ENCODE data around the gene NHP2. TPM values are rescaled to one million over a fixed set of nuclear protein-coding genes. Genes with fewer than 3 reads are reported as not detected.

NHP2 gene
- total RNA-seq, 4 donors from 2014 or later: 139 to 290 (median 159) TPM

DNA sequence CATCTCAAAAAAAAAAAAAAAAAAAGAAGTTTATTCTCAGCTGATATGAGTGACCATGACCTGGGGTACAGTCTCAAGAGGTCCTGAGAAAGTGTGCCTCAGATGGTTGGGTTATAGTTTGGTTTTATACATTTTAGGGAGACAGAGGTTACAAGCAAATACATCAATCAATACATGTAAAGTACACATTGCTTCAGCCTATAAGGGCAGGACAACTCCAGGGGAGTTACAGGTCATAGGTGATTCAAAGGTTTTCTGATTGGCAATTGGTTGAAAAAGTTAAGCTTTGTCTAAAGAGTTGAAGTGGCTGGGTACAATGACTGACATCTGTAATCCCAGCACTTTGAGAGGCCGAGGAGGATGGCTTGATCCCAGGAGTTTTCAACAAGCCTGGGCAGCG is 35.7 kb upstream of the NHP2 start:
- H3K27me3 ChIP-seq: peaks cover 0 to 10% of the 10 kb centered on the region in 2 donors
- no peak for TF ChIP-seq EP300 (IDR thresholded peaks at IDR 0.05)
- no peak for TF ChIP-seq POLR2A (IDR thresholded peaks at IDR 0.05)
- TF ChIP-seq, protein P1, sequence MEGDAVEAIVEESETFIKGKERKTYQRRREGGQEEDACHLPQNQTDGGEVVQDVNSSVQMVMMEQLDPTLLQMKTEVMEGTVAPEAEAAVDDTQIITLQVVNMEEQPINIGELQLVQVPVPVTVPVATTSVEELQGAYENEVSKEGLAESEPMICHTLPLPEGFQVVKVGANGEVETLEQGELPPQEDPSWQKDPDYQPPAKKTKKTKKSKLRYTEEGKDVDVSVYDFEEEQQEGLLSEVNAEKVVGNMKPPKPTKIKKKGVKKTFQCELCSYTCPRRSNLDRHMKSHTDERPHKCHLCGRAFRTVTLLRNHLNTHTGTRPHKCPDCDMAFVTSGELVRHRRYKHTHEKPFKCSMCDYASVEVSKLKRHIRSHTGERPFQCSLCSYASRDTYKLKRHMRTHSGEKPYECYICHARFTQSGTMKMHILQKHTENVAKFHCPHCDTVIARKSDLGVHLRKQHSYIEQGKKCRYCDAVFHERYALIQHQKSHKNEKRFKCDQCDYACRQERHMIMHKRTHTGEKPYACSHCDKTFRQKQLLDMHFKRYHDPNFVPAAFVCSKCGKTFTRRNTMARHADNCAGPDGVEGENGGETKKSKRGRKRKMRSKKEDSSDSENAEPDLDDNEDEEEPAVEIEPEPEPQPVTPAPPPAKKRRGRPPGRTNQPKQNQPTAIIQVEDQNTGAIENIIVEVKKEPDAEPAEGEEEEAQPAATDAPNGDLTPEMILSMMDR (IDR thresholded peaks at IDR 0.05): no peak
- 43 to 44% methylated on average over 2 of the region's 2 CpGs for WGBS, 2 donors
- no peaks in the 10 kb centered on the region for H3K36me3 ChIP-seq
- no peaks in the 10 kb centered on the region for H3K4me1 ChIP-seq
- no peaks in the 10 kb centered on the region for H3K9me3 ChIP-seq
- no peak overlapping the region for H3K4me3 ChIP-seq
- DNase-seq (ENCODE audit: low spot score in 2 of 2): no peak
- H3K27ac ChIP-seq: no peak overlapping the region

DNA sequence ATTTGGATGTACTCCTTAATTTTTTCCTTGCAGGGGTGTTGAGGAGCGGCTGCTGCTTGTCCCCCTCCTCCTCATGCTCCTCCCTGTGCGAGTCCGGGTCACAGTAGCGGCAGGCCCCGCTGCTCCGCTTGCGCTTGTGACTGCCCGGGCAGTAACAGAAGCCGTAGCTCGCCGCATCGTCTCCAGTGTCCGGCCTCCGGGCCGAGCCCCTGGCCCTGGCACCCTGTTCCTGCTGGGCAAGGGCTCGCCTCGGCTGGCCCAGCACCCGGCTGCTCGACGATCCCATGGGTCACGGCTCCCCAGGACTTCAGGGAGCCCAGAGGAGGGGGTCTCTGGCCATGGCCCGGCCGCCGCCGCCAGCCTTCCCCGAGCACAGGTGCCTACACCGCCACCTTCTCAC is 33.3 kb upstream of the NHP2 start, which contains the start of gene GMCL2:
Gene GMCL2, minus strand, starts transcription at position 358 of the 400 bp plus-strand sequence. Its CDS starts 72 bp downstream, at position 286.
- no peaks in the 10 kb centered on the region for H3K36me3 ChIP-seq
- no peaks in the 10 kb centered on the region for H3K27me3 ChIP-seq
- no peak within 1 kb of the TSS for H3K4me3 ChIP-seq
- WGBS, 2 donors: 88 to 92% methylated on average over 27 of the region's 27 CpGs
- H3K4me1 ChIP-seq: no peaks in the 10 kb centered on the region
- TF ChIP-seq EP300 (IDR thresholded peaks at IDR 0.05): no peak
- no peak for TF ChIP-seq POLR2A (IDR thresholded peaks at IDR 0.05)
- TF ChIP-seq, protein P1 (IDR thresholded peaks at IDR 0.05): no peak
- no peaks in the 10 kb centered on the region for H3K9me3 ChIP-seq
- no peak within 1 kb of the TSS for H3K27ac ChIP-seq
- DNase-seq (ENCODE audit: low spot score in 2 of 2): no peak

DNA sequence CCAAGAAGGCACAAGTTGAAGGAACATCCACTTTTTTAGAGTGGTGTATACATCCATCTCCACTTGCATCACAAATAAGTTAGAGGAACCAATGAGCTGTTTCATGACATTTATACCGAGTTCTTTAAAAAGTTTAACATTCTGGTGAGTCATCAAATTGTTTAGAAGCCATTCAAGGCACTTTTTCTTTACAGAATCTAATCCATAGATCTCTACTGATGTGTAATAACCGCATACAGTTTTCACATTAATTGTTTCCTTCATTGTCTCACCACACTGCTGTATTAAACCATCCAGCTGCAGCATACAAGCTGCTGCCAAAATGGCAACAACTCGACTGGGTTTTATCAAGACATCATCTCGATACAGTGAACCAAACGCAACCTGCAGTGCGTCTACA is 32.7 kb upstream of the NHP2 start:
- no peak overlapping the region for H3K27ac ChIP-seq
- WGBS, 2 donors: 59 to 62% methylated on average over 6 of the region's 6 CpGs
- no peaks in the 10 kb centered on the region for H3K27me3 ChIP-seq
- no peak for TF ChIP-seq EP300 (IDR thresholded peaks at IDR 0.05)
- DNase-seq (ENCODE audit: low spot score in 2 of 2): no peak
- H3K4me3 ChIP-seq: no peak overlapping the region
- H3K4me1 ChIP-seq: no peaks in the 10 kb centered on the region
- no peaks in the 10 kb centered on the region for H3K36me3 ChIP-seq
- H3K9me3 ChIP-seq: no peaks in the 10 kb centered on the region

DNA sequence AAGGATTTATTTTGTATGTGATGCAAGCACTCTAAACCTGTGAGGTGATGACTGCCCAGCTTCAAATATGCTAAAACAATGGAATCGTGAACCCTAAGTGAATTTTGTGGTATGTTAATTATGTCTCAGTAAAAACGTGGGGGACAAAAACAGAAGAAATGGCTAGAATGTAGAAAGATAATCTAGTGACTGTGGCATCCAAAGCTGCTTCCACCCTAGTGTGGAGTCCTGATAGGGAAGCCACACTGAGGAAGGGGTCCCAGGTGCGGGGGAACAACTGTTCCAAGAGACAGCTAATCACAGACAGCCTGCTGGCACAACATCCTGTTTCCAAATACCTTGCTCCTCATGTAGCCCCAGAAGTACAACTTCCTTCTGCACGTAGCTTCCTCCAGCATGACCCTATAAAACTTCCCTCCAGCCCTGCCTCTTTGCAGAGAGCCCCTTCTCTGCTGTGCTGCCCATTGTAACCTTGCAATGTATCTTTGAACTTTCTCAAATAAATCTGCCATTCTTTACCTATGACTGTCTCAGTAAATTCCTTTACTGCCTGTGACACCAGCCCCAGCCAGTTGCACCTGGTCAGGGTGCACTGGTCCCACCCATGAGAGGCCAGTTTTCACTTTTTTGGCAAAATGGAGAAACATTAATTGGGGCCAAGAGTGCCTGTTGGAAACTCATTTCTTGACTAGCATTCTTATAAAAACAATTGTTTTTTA is 28.6 kb upstream of the NHP2 start:
- 35 to 38% methylated on average over 4 of the region's 4 CpGs for WGBS, 2 donors
- TF ChIP-seq, protein P1 (IDR thresholded peaks at IDR 0.05): no peak
- TF ChIP-seq POLR2A (IDR thresholded peaks at IDR 0.05): no peak
- no peak for TF ChIP-seq EP300 (IDR thresholded peaks at IDR 0.05)
- no peak for DNase-seq (ENCODE audit: low spot score in 2 of 2)
- H3K27me3 ChIP-seq: peaks cover 0 to 9% of the 10 kb centered on the region in 2 donors
- H3K27ac ChIP-seq: no peak overlapping the region
- no peak overlapping the region for H3K4me3 ChIP-seq
- peaks cover 0 to 4% (median 0%) of the 10 kb centered on the region in 4 donors for H3K9me3 ChIP-seq
- H3K36me3 ChIP-seq: no peaks in the 10 kb centered on the region
- no peaks in the 10 kb centered on the region for H3K4me1 ChIP-seq

DNA sequence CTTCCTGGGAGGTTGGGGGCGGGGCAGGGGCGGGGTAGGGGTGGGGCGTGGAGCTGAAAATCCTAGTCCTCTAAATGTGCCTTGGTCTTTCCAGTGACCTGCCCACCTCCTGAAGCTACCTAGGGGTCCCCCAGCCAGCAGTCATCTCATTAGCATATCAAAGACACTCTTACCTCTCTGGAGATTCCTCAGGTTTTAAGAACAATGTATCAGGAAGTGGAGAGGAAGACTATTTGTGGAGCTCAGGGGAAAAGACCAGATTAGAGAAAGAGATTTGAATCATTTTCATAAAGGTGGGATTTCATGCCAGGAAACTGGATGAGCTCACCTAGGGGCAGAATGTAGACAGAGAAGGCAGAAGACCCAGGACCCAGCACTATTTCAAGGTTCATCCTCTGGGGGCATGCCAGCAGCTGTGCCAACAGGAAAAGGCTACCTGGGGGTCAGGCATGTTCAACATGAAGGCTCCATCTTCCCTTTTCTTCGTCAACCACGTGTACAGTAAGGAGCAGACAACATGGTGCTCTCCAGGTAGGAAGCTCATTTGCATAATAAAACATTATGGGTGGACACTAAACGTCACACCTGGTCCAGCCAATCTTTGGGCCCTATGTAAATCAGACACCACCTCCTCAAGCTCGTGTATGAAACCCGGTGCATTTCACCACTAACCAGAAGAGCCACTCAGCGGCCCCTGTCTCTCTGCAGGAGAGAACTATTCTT is 26.6 kb upstream of the NHP2 start:
- Histone ChIP-seq H3K4me1 (no peaks in the 10 kb centered on the region), H3K9me3 (peaks cover 0 to 4% (median 0%) of the 10 kb centered on the region in 4 donors), H3K27me3 (peaks cover 0 to 9% of the 10 kb centered on the region in 2 donors), H3K4me3 (no peak overlapping the region), H3K36me3 (no peaks in the 10 kb centered on the region), H3K27ac (no peak overlapping the region)
- WGBS, 2 donors: 28 to 31% methylated on average over 9 of the region's 9 CpGs
- TF ChIP-seq EP300 (IDR thresholded peaks at IDR 0.05) (no peak), POLR2A (IDR thresholded peaks at IDR 0.05) (no peak)
- TF ChIP-seq, protein P1 (IDR thresholded peaks at IDR 0.05): no peak
- no peak for DNase-seq (ENCODE audit: low spot score in 2 of 2)

Data from tibial nerve (tissue), 4 donors.